Brain microvascular endothelial cell (primary cell): ENCODE measurements around the gene TSPAN5.

Experiments
- DNase-seq: peaks from one replicate; pipeline ENCODE4 v3.0.0-alpha.2; 2020
- H3K27ac ChIP-seq: fragments of 250-450 bp; sonication (Bioruptor Pico); 2 replicates; pipeline ENCODE4 v1.5.1; 2020; ENCODE audit warnings: mild to moderate bottlenecking, moderate library complexity
- H3K27me3 ChIP-seq: fragments of 250-450 bp; sonication (Bioruptor Pico); replicated peaks from 2 replicates; pipeline ENCODE4 v1.5.1; 2020; ENCODE audit warnings: mild to moderate bottlenecking
- H3K36me3 ChIP-seq: fragments of 250-450 bp; sonication (Bioruptor Pico); replicated peaks from 2 replicates; pipeline ENCODE4 v1.5.1; 2020; ENCODE audit warnings: mild to moderate bottlenecking
- H3K4me3 ChIP-seq: 2 replicates; pipeline ENCODE4 v1.5.1; 2011; ENCODE audit warnings: low read depth, mild to moderate bottlenecking, control low read depth, low read length, moderate library complexity
- in situ Hi-C: cut with HindIII; loops from 2 replicates; pipeline ENCODE4 v1.10.0; 2017; ENCODE audit warnings: low sequenced_read_pairs, low pct_ligation_motif_present
- TF ChIP-seq, protein P1 (sequence below): IDR thresholded peaks from 2 replicates; pipeline ENCODE4 v1.5.1; 2011; ENCODE audit warnings: low read depth, mild to moderate bottlenecking, moderate library complexity, low read length, control low read depth, inconsistent platforms; ENCODE audit errors: missing control alignments

TSPAN5 gene

DNA sequence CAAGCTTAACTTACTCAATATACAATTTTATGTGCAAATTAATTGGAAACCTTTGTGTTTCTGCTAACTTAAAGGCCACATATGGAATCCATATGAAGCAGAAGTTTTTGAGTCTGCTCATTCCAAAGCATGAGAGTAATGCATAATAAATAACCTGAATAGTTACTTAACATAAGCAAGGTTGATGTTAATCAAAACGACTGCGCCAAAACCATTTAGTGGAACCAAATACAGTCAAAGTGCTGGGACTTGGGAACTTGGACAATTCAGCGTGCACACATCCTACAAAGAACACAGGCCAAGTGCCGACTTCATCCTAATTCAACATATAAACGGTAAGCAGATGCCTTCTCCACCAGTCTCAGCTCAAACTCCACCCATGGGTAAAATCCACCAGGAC is 17.0 kb downstream of the TSPAN5 start:
- in situ Hi-C loops: no loop called here
- Histone ChIP-seq H3K4me3 (no peak overlapping the region), H3K36me3 (no peaks in the 10 kb centered on the region), H3K27ac (no peak overlapping the region), H3K27me3 (no peaks in the 10 kb centered on the region)
- no peak for DNase-seq
- TF ChIP-seq, protein P1, sequence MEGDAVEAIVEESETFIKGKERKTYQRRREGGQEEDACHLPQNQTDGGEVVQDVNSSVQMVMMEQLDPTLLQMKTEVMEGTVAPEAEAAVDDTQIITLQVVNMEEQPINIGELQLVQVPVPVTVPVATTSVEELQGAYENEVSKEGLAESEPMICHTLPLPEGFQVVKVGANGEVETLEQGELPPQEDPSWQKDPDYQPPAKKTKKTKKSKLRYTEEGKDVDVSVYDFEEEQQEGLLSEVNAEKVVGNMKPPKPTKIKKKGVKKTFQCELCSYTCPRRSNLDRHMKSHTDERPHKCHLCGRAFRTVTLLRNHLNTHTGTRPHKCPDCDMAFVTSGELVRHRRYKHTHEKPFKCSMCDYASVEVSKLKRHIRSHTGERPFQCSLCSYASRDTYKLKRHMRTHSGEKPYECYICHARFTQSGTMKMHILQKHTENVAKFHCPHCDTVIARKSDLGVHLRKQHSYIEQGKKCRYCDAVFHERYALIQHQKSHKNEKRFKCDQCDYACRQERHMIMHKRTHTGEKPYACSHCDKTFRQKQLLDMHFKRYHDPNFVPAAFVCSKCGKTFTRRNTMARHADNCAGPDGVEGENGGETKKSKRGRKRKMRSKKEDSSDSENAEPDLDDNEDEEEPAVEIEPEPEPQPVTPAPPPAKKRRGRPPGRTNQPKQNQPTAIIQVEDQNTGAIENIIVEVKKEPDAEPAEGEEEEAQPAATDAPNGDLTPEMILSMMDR: no peak

DNA sequence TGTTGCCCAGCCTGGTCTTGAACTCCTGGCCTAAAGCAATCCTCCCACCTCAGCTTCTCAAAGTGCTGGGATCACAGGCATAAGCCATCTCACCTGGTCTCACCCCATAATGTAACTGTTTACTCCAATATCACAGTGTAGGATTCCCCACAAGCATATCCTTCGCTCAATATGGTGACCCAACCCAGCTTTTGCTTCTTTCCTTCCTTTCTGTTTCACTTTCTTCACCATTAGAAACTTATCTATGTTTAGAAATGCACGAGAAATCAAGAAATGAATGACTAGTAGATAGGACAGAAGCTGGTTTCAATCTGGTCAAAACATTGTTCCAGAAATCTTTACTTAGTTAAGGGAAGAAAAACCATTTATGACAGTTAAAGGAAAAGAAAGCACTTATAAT is 18.9 kb downstream of the TSPAN5 start:
- in situ Hi-C loops: no loop called here
- Histone ChIP-seq H3K4me3 (no peak overlapping the region), H3K27ac (no peak overlapping the region), H3K36me3 (no peaks in the 10 kb centered on the region), H3K27me3 (no peaks in the 10 kb centered on the region)
- no peak for DNase-seq
- TF ChIP-seq, protein P1: no peak

DNA sequence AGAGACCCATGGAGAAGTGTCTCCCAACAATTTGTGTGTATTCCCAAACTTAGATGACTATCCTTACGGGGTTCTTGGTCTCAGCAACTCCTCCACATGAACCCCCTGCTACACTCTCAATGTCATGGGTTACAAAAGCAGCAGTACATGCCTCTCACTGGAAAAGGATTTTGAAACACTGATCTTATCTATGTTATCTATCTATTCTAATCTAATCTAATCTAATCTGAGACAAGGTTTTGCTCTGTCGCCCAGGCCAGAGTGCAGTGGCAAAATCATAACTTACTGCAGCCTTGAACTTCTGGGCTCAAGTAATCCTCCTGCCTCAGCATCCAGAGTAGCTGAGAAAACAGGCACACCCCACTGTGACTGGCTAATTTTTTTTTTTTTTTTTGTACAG is 19.3 kb downstream of the TSPAN5 start:
- in situ Hi-C loops: no loop called here
- H3K4me3 ChIP-seq: no peak overlapping the region
- TF ChIP-seq, protein P1: no peak

GRCh38 chr4:98638661-98639060 is 19.8 kb downstream of the TSPAN5 start:
- no peaks in the 10 kb centered on the region for H3K36me3 ChIP-seq
- TF ChIP-seq, protein P1: no peak
- no peak for DNase-seq
- in situ Hi-C loops: no loop called here
- H3K4me3 ChIP-seq: no peak overlapping the region
- no peaks in the 10 kb centered on the region for H3K27me3 ChIP-seq
- H3K27ac ChIP-seq: no peak overlapping the region

More for the DNA sequence above, 19.3 kb downstream of the TSPAN5 start:
- Histone ChIP-seq H3K27me3 (no peaks in the 10 kb centered on the region), H3K36me3 (no peaks in the 10 kb centered on the region), H3K27ac (no peak overlapping the region)
- no peak for DNase-seq

GRCh38 chr4:98634061-98634460 is 24.4 kb downstream of the TSPAN5 start:
- no peak overlapping the region for H3K27ac ChIP-seq
- TF ChIP-seq, protein P1: no peak
- in situ Hi-C loops: no loop called here
- no peaks in the 10 kb centered on the region for H3K36me3 ChIP-seq
- DNase-seq: no peak
- H3K4me3 ChIP-seq: no peak overlapping the region
- no peaks in the 10 kb centered on the region for H3K27me3 ChIP-seq

DNA sequence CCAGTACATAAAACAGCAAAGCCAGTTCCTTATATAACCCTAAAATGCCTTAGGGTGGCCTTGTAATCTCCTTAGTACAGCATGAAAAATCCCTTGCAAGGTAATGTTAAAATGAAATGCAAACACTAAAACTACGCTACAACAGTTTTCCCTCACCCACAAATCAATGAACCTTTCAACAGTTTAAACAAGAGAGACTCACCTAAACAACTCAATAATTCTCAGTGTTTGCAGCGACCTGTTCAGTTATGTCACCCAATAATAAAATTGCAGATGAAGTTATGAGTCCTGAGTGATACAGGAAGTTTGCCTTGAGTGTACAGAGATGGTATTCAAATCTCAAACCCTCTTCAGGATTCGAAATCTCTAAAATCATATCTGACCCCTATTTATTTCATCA is 25.3 kb downstream of the TSPAN5 start:
- TF ChIP-seq, protein P1: no peak
- H3K27me3 ChIP-seq: no peaks in the 10 kb centered on the region
- in situ Hi-C loops: no loop called here
- no peak overlapping the region for H3K27ac ChIP-seq
- H3K36me3 ChIP-seq: no peaks in the 10 kb centered on the region
- DNase-seq: no peak
- no peak overlapping the region for H3K4me3 ChIP-seq
